Right lobe of liver (tissue), 6 donors: ENCODE data around the gene SLC7A10. TPM values are rescaled to one million over a fixed set of nuclear protein-coding genes. Genes with fewer than 3 reads are reported as not detected.
A peak's percentile ranks its signal among the peaks of the same experiment; 100 is the strongest.
"Not testable (repeated sequence)": the region's sequence is repeated elsewhere in the genome, so short reads cannot be mapped to it uniquely, and the experiment has no call there.

Experiments used
- ATAC-seq, 4 donors: fragments of 200-7000 bp; cut with Tn5 transposase; one replicate each; pipeline ENCODE4 v1.9.1; 2020; ENCODE audit warnings: mild to moderate bottlenecking in 4 of 4, moderate library complexity in 4 of 4
- DNase-seq, 3 donors: peaks; one replicate each; pipeline ENCODE4 v3.0.0-alpha.2; 2020
- H3K27ac ChIP-seq, 3 donors: fragments of 200-600 bp; one replicate each; pipeline ENCODE4 v1.8.0; 2022
- H3K27me3 ChIP-seq, 2 donors: fragments of 200-600 bp; one replicate each; pipeline ENCODE4 v1.8.0; 2022
- H3K36me3 ChIP-seq, 4 donors: fragments of 200-600 bp; sonication (generic) in 1 of 4; one replicate each; pipeline versions ENCODE4 v1.5.1 to v1.8.0; 2017 to 2022; ENCODE audit warnings: control low read depth in 1 of 4
- H3K4me1 ChIP-seq, 4 donors: fragments of 200-600 bp; sonication (generic) in 1 of 4; one replicate each; pipeline versions ENCODE4 v1.5.1 to v1.8.0; 2017 to 2022; ENCODE audit warnings: control low read depth in 1 of 4
- H3K4me3 ChIP-seq, 3 donors: fragments of 200-600 bp; one replicate each; pipeline ENCODE4 v1.8.0; 2022
- H3K9me3 ChIP-seq, 4 donors: fragments of 200-600 bp; sonication (generic) in 1 of 4; one replicate each; pipeline versions ENCODE4 v1.5.1 to v1.8.0; 2017 to 2022; ENCODE audit warnings: control low read depth in 1 of 4
- POLR2A ChIP-seq: fragments of 450-650 bp; IDR thresholded peaks from one replicate; pipeline ENCODE4 v1.6.1; 2017; ENCODE audit warnings: antibody characterized with exemption, mild to moderate bottlenecking
- WGBS: methylation state at CpG from one replicate; pipeline ENCODE4 v1.1.6; 2018; ENCODE audit warnings: low coverage, low lambda C conversion rate; ENCODE audit not compliant: insufficient coverage; ENCODE audit errors: missing lambda C conversion rate; 5-methylcytosine and 5-hydroxymethylcytosine counted together
- intact Hi-C, 2 donors: fragments of 100-400 bp; cut with DNase I; formaldehyde crosslinking; loops; one replicate each; pipeline versions ENCODE4 v1.11.2 to v1.14.1; 2022
- total RNA-seq, 6 experiments: library from RNA; depleted of rRNA in 2 of 6; stranded (reverse); fragments of >200 nt in 2 of 6; fragmentation: NEBNext Ultra II Directional in 3 of 6; extraction: Animal tissue kit (Norgen Biotek cat#: 25700) in 3 of 6; gene quantifications; one replicate each; pipeline versions ENCODE4 v1.1.0 to v1.2.4, GENCODE V29; 2016 to 2023
- TF ChIP-seq, protein P1 (sequence below), 4 donors: fragments of 200-600 bp in 3 of 4; fragments of 450-650 bp in 1 of 4; IDR thresholded peaks; one replicate each; pipeline versions ENCODE4 v1.5.1 to v1.8.0; 2016 to 2022; ENCODE audit warnings: antibody characterized with exemption in 4 of 4, mild to moderate bottlenecking in 2 of 4
- donor health status: DM: no; HTN: yes; CAD: no.
- donor health status: DM: no; HTN: no; CAD: no.
- donor health status: DM: no; HTN: no; CAD: no.
- donor health status: DM: no; HTN: yes; CAD: no.
- donor health status: DM: no; HTN: yes; CAD: no.

The SLC7A10 gene
- total RNA-seq, 6 experiments from 2014 or later: not detected

DNA sequence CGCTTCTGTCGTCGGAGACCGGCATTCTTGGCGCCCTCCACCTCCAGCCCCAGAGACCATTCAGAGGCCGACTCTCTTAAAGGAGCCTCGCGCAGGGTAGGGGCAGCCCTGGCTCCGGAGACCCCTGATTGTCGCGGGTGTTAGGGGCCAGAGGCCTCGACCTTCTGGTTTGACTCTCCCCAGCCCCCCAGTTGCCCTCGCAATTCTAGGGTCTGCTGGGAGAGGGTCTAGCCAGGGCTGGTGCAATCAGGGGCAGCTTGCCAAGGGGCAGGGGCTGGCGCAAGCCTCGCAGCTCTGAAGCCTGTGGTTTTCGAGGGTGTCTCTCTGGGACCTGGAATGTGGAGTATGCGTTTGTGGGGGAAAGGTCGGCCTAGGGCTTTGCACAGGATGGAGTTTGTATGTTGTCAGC lies 1.6 kb upstream of the SLC7A10 start:
- no peak for TF ChIP-seq POLR2A
- TF ChIP-seq, protein P1, sequence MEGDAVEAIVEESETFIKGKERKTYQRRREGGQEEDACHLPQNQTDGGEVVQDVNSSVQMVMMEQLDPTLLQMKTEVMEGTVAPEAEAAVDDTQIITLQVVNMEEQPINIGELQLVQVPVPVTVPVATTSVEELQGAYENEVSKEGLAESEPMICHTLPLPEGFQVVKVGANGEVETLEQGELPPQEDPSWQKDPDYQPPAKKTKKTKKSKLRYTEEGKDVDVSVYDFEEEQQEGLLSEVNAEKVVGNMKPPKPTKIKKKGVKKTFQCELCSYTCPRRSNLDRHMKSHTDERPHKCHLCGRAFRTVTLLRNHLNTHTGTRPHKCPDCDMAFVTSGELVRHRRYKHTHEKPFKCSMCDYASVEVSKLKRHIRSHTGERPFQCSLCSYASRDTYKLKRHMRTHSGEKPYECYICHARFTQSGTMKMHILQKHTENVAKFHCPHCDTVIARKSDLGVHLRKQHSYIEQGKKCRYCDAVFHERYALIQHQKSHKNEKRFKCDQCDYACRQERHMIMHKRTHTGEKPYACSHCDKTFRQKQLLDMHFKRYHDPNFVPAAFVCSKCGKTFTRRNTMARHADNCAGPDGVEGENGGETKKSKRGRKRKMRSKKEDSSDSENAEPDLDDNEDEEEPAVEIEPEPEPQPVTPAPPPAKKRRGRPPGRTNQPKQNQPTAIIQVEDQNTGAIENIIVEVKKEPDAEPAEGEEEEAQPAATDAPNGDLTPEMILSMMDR (IDR thresholded peaks at IDR 0.05): no peak
- H3K4me3 ChIP-seq: no peak overlapping the region
- intact Hi-C loops: no loop called here
- 36% methylated on average over 3 of the region's 18 CpGs for WGBS
- H3K36me3 ChIP-seq: no peaks in the 10 kb centered on the region
- DNase-seq (no peak), ATAC-seq (peak in 1 of 4 donors; percentile 6)
- peaks cover 0 to 9% of the 10 kb centered on the region in 2 donors for H3K27me3 ChIP-seq
- H3K9me3 ChIP-seq: peaks cover 0 to 11% (median 3%) of the 10 kb centered on the region in 4 donors
- peaks cover 0 to 3% (median 0%) of the 10 kb centered on the region in 4 donors for H3K4me1 ChIP-seq
- H3K27ac ChIP-seq: no peak overlapping the region

DNA sequence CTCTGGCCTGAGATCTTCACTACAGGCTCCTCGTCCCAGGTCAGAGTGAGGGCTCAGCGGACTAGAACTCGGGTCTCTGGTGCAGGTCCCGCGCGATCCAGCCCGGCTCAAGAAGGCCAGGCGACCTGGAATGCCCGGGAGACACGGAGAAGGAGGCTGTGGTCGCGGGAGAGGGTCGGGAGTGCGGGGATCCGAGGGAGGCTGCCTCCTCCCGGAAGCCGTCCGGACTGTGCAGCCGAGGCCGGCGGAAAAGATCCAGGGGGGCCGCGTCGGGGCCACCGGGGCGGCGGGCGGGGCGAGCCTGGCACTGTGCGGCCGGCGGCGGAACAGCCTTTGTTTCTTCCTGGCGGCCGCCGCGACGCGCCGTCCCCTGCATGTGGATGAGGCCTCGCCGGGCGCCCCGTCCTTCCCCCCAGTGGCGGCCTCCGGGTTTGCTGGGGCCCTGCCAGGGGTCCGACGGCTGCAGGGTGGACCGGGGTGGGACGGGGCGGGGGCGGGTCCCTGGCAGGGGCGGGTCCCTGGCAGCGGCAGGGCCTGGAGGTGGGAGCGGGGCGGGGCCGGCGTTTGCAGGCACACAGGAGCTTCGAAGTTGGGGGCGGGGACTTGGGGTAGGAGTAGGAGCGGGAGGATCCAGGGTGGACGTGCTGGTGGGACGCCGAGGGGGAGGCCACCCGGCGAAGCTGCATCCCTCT lies 1.0 kb upstream of the SLC7A10 start:
- DNase-seq: no peak
- no CpG with 5 or more reads among the region's 66 CpGs for WGBS
- H3K27me3 ChIP-seq: peaks cover 0 to 9% of the 10 kb centered on the region in 2 donors
- peak overlapping the region in 2 of 3 donors; percentile 7 to 21 for H3K4me3 ChIP-seq
- peaks cover 0 to 3% (median 0%) of the 10 kb centered on the region in 4 donors for H3K4me1 ChIP-seq
- ATAC-seq: peak; percentile 31 to 56 (median 45)
- no peak overlapping the region for H3K27ac ChIP-seq
- TF ChIP-seq POLR2A: no peak
- TF ChIP-seq, protein P1 (IDR thresholded peaks at IDR 0.05): no peak
- H3K9me3 ChIP-seq: peaks cover 0 to 11% (median 3%) of the 10 kb centered on the region in 4 donors
- no peaks in the 10 kb centered on the region for H3K36me3 ChIP-seq
- intact Hi-C loops: no loop called here

DNA sequence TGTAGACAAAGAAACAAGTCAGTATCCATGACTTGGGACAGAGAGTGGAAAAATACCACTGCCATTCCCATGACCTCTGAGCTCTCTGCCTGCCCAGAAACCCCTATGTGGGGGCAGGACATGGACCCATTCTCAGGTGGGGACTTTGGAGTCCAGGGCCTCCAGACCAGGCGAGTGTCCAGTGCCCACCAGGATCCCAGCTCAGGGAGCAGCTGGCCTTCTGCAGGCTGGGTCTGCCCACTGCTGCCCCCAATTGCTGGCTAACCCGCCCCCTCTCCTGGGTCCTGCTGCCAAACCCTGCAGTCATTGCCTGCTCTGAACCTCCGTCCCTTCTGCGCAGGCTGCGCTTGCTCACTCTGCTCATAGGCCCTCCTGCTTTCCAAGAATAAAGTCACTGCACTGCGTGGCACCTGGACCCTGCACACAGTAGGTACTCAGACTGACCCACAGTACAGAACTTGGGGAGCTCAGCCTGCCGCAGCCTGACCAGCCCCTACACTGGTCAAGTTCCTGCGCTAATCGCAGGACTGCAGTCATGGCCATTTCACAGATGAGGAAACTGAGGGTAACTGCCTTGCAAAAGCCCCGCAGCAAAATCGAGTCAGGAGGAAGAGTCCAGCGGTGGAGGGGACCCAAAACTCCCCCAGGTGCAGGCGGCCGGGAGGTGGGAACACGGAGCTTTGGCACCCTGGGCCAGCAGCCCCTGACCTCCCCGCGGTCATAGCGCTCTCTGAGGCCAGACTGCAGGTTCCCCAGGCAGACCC lies 774 bp downstream of the SLC7A10 start:
- intact Hi-C loops: no loop called here
- H3K4me3 ChIP-seq: no peak overlapping the region
- no peak for ATAC-seq

DNA sequence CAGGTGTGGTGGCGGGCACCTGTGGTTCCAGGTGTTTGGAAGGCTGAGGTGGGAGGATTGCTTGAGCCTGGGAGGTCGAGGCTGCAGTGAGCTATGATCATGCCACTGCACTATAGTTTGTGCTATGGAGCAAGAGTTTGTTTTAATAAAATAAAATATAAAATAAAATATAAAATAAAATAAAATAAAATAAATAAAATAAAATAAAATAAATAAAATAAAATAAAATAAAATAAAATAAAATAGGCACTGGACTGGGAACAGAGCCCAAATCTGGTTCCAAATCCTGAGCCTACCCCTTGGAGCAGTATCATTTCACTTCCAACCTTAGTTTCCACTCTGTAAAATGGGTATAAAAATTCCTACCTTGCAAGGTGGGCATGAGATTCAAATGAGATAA lies 3.4 kb downstream of the SLC7A10 start:
- H3K27me3 ChIP-seq, H3K4me3 ChIP-seq, H3K27ac ChIP-seq, H3K36me3 ChIP-seq, DNase-seq, H3K4me1 ChIP-seq, H3K9me3 ChIP-seq, intact Hi-C loops, ATAC-seq: not testable (repeated sequence)
- 83% methylated on average over 2 of the region's 2 CpGs for WGBS

More for the DNA sequence above, 774 bp downstream of the SLC7A10 start:
- WGBS: 37% methylated on average over 7 of the region's 18 CpGs
- TF ChIP-seq, protein P1 (IDR thresholded peaks at IDR 0.05): no peak
- no peak for TF ChIP-seq POLR2A
- Histone ChIP-seq H3K27ac (no peak overlapping the region), H3K4me1 (peaks cover 0 to 3% (median 0%) of the 10 kb centered on the region in 4 donors), H3K36me3 (no peaks in the 10 kb centered on the region), H3K9me3 (peaks cover 0 to 11% (median 3%) of the 10 kb centered on the region in 4 donors), H3K27me3 (peaks cover 0 to 9% of the 10 kb centered on the region in 2 donors)
- no peak for DNase-seq

DNA sequence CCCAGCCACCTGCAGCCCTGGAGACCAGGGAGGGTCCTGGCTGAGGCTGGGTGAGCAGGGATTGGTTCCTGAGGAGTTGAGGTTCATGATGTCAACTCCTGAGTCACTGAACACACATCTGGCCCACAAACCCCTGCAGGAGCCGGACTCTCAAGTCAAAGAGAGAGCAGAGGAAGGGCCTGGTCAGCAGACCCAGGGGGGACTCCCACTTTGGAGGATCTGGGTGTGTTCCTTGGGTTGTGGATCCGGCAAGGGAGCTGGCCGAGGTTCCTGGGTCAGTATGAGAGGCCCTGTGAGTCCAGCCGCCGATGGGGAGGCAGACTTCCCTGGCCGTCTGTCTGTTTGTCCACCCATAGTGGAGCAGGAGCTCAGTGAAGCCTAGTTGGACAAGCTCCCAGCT lies 4.0 kb downstream of the SLC7A10 start:
- TF ChIP-seq, protein P1 (IDR thresholded peaks at IDR 0.05): no peak
- no peak for TF ChIP-seq POLR2A
- ATAC-seq: no peak
- no peak for DNase-seq
- H3K27ac ChIP-seq: no peak overlapping the region
- no peaks in the 10 kb centered on the region for H3K9me3 ChIP-seq
- no CpG with 5 or more reads among the region's 6 CpGs for WGBS
- H3K4me1 ChIP-seq: peaks cover 0 to 3% (median 0%) of the 10 kb centered on the region in 4 donors
- H3K36me3 ChIP-seq: no peaks in the 10 kb centered on the region
- H3K4me3 ChIP-seq: no peak overlapping the region
- intact Hi-C loops: no loop called here
- H3K27me3 ChIP-seq: peaks cover 0 to 7% of the 10 kb centered on the region in 2 donors
